Motor neuron (in vitro differentiated cells): ENCODE results near the gene MYLK. TPM values are rescaled to one million over a fixed set of nuclear protein-coding genes. Genes with fewer than 3 reads are reported as not detected.

Experiments
- ATAC-seq, 8 experiments: fragments of 200-7000 bp; cut with Tn5 transposase; replicated peaks in 6 of 8; 2 replicates each; pipeline ENCODE4 v1.8.0; 2021; ENCODE audit warnings: mild to moderate bottlenecking in 8 of 8, moderate library complexity in 8 of 8
- H3K27ac ChIP-seq, 2 donors: fragments of 250-450 bp; sonication (Bioruptor Pico); 2 replicates each; pipeline ENCODE4 v1.9.0; 2021; ENCODE audit warnings: antibody characterized with exemption in 2 of 2, mild to moderate bottlenecking in 2 of 2, moderate library complexity in 1 of 2
- H3K4me1 ChIP-seq, 2 donors: fragments of 250-450 bp; sonication (Bioruptor Pico); replicated peaks in 1 of 2; 2 replicates each; pipeline ENCODE4 v1.6.1; 2021; ENCODE audit warnings: antibody characterized with exemption in 2 of 2, mild to moderate bottlenecking in 2 of 2, moderate library complexity in 1 of 2
- H3K4me3 ChIP-seq, 5 donors: fragments of 250-450 bp; sonication (Bioruptor Pico); 2 replicates each; pipeline ENCODE4 v1.9.0; 2021; ENCODE audit warnings: antibody characterized with exemption in 5 of 5, mild to moderate bottlenecking in 5 of 5, moderate library complexity in 4 of 5
- WGBS, 10 experiments: fragments of 450-650 bp; shearing (Covaris generic); methylation state at CpG; one replicate each; pipeline ENCODE4 v1.0.0; 2022; 5-methylcytosine and 5-hydroxymethylcytosine counted together
- in situ Hi-C, 9 experiments: fragments of 400-800 bp; cut with MboI; loops; one replicate each; pipeline ENCODE4 v1.15.0; 2021; ENCODE audit warnings: low sequenced_read_pairs in 9 of 9, low pct_unique_long_range_greater_than_20kb in 2 of 9; ENCODE audit not compliant: unreplicated experiment in 9 of 9
- total RNA-seq, 8 experiments: library from RNA; unstranded; fragments of 300-600 nt; gene quantifications; 2 replicates each; pipeline versions ENCODE4 v1.2.3 to v1.2.4, GENCODE V29; 2022

The MYLK gene
- total RNA-seq, 8 experiments from 2014 or later, result 1.8 to 18.7 (median 6.1) TPM

DNA sequence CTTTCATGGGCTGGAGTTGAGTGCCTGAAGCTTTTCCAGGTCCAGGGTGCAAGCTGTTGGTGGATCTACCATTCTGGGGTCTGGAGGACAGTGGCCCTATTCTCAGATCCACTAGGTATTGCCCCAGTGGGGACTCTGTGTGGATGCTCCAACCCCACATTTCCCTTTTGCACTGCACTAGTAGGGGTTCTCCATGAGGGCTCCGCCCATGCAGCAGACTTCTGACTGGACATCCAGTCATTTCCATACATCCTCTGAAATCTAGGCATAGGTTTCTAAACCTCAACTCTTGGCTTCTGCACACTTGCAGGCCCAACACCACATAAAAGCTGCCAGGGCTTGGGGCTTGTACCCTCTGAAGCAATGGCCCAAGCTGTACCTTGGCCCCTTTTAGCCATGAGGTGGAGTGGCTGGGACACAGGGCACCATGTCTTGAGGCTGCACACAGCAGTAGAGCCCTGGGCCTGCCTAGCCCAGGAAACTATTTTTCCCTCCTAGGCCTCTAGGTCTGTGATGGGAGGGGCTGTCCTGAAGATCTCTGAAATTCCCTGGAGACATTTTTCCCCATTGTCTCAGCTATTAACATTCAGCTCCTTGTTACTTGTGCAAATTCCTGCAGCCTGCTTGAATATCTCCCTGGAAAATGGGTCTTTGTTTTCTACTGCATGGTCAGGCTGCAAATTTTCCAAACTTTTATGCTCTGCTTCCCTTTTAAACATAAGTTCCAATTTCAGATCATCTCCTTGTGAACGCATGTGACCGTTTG is 293.3 kb downstream of the MYLK start:
- no peak overlapping the region for H3K27ac ChIP-seq
- ATAC-seq, result no peak

DNA sequence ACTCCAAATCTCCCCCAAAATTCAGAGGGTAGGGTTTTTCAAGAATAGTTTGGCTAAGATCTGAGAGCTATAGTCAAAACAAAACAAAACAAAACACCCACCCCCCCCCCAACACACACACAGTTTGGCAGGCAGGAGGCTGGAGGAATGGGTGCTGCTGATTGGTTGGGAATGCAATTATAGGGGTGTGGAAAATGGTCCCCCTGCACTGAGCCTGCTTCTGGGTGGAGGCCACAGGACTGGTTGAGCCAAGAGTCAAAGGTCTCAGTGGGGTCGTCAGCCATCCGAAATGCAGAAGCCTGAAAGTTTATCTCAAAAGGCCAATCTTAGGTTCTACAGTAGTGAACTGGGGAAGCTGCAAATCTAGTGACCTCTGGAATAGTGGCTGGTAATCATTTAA is 296.7 kb downstream of the MYLK start:
- WGBS, 10 experiments, result 80 to 100% (median 100%) methylated on average over 1 to 2 of the region's 2 CpGs; no CpG with 5 or more reads in 7 of the 10 experiments
- in situ Hi-C loops, result no loop called here
- no peak overlapping the region for H3K4me3 ChIP-seq
- no peak for ATAC-seq
- peaks cover 6 to 20% of the 10 kb centered on the region in 2 donors for H3K4me1 ChIP-seq
- H3K27ac ChIP-seq, result no peak overlapping the region

More for the DNA sequence above, 293.3 kb downstream of the MYLK start:
- 87 to 100% (median 100%) methylated on average over 1 to 3 of the region's 3 CpGs; no CpG with 5 or more reads in 1 of the 10 experiments for WGBS, 10 experiments
- in situ Hi-C loops, result no loop called here
- no peak overlapping the region for H3K4me3 ChIP-seq
- peaks cover 3 to 8% of the 10 kb centered on the region in 2 donors for H3K4me1 ChIP-seq

GRCh38 chr3:123586968-123587367 is 297.2 kb downstream of the MYLK start:
- 43 to 100% (median 85%) methylated on average over 1 to 2 of the region's 2 CpGs for WGBS, 10 experiments
- ATAC-seq, result peak in 1 of 8 experiments; percentile 0
- in situ Hi-C loops, result no loop called here
- Histone ChIP-seq H3K27ac (no peak overlapping the region), H3K4me3 (peak overlapping the region in 3 of 5 donors; percentile 63 to 78 (median 70)), H3K4me1 (peaks cover 6 to 25% of the 10 kb centered on the region in 2 donors)

DNA sequence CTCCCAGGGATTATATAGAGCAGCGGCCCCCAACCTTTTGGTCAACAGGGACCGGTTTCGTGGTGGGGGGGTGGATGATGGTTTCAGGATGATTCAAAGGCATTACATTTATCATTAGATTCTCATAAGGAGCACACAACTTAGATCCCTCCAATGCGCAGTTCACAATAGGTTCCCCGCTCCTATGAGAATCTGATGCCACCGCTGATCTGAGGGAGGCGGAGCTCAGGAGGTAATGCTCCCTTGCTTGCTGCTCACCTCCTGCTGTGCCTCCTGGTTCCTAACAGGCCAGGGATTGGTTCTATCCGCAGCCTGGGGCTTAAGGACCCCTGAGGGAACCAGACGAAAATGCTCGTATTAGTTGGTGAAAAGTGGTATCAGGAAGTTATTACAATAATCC is 298.0 kb downstream of the MYLK start:
- in situ Hi-C loops, result no loop called here
- 0 to 17% (median 0%) methylated on average over 1 to 5 of the region's 10 CpGs; no CpG with 5 or more reads in 1 of the 10 experiments for WGBS, 10 experiments
- Histone ChIP-seq H3K4me3 (peak overlapping the region; percentile 63 to 83 (median 78)), H3K4me1 (peaks cover 6 to 25% of the 10 kb centered on the region in 2 donors), H3K27ac (peak overlapping the region; percentile 98)
- ATAC-seq, result peak; percentile 1 to 21 (median 9)

DNA sequence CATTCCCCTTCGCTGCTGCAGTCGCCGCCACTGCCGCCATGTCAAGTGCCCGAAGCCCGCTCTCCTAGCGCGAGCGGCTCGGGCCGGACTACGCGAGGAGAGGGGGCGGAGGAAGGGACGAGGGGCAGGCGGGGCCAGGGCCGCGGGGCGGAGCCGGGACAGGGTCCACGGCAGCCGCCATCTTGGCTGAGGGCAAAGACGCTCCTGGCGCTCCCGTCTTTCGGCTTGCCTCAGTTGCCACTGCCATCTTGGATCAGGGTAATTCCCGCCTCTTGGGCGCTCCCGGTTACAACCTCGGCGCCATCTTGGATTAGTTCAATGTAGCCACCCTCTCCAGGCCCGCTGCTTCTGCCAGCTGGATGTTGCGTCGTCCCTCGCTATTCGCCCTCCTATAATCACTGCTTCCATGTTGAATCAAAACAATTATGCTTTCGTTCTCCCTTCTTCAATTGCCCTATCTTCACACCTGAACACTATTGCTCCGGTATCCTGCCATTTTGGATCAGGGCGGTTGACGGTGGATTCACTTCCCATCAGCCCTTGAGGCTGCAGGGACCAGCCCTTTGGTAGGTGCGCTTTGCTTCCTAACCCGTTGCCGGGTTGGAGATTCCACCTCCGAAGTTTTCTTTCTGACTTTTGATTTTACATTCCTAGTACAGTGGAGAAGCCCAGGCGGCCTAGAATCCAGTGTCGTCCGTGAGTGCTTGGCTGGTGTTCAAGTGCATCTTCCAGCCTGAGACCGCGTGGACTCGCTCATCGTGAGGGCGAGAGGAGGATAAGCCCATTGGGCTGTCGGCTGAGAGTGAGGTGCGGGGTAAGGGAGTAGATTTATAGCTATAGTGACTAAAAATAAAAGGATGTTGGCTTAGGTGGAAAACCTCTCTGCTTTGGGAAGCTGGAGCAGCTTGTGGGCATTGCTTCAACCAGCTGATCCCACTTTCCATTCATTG is 298.9 kb downstream of the MYLK start, which contains the start of gene HACD2:
HACD2 (minus strand) TSS at position 66 of the 950 bp plus-strand sequence; CDS start at position 40, 26 bp downstream.
- 0 to 2% (median 0%) methylated on average over 1 to 17 of the region's 54 CpGs; no CpG with 5 or more reads in 3 of the 10 experiments for WGBS, 10 experiments
- H3K27ac ChIP-seq, result peak within 1 kb of the TSS; percentile 98
- H3K4me1 ChIP-seq, result peaks cover 6 to 25% of the 10 kb centered on the region in 2 donors
- in situ Hi-C loops, result no loop called here
- peak; percentile 82 to 94 (median 93) for ATAC-seq
- peak within 1 kb of the TSS; percentile 63 to 83 (median 78) for H3K4me3 ChIP-seq

DNA sequence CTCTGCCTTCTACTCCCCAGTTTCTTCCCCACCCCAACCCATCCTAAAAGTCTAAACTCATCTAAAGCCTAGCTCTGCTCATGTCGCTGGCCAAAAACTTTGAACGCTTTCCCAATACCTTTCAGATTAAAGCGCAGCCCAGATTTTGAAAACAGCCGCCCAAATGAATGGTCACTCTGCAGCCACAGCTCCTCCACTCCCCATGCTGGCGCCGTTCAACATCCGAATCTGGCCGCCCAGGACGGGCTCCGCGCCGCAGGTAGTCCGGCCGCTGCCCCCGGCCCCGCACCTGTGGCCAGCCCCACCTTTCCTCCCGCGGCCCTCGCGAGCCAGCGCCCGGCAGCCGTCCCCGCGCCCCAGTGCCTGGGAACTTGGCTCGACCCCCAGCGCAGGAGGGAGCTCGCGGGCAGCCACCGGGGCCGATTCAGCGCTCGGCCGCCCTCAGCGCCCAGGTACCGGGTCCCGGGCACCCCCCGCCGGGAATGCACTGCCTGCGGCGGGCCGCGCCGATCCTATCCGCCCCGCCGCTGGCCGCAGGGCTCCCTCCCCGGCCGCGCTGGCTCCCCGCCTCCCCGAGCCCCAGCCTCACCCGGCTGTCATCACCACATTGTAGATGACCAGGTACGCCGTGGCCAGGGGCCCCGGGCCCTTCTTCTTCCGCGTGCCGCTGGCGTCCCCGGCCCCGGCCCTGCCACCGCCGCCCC is 299.7 kb downstream of the MYLK start:
- Histone ChIP-seq H3K4me3 (peak overlapping the region; percentile 63 to 83 (median 78)), H3K27ac (peak overlapping the region; percentile 98), H3K4me1 (peaks cover 6 to 25% of the 10 kb centered on the region in 2 donors)
- WGBS, 10 experiments, result 0 to 20% (median 0%) methylated on average over 1 to 5 of the region's 65 CpGs; no CpG with 5 or more reads in 3 of the 10 experiments
- ATAC-seq, result peak; percentile 38 to 62 (median 54)
- in situ Hi-C loops, result no loop called here

DNA sequence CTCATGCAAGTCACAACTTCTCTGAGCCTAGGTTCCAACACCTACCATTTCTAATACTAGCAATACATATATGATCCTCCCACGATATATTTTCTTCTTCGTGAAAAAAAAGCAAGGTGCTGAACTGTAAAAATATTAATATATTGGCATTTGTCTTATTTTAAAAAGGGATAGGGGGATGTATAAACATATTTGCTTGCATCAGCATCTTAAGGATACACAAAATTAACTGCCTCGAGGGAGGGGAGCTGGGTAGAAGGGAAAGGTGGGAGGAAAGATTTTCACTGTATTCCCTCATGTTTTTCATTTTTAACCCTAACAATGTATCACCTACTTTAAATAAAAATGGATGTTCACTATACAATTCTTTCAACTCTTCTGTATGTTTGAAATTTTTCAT is 300.6 kb downstream of the MYLK start:
- peak overlapping the region; percentile 63 to 83 (median 78) for H3K4me3 ChIP-seq
- no peak overlapping the region for H3K27ac ChIP-seq
- no peak for ATAC-seq
- WGBS, 10 experiments, result 10 to 100% (median 68%) methylated on average over 1 to 3 of the region's 3 CpGs; no CpG with 5 or more reads in 2 of the 10 experiments
- H3K4me1 ChIP-seq, result peaks cover 6 to 25% of the 10 kb centered on the region in 2 donors
- in situ Hi-C loops, result no loop called here

- Histone ChIP-seq H3K4me1 (peaks cover 6 to 25% of the 10 kb centered on the region in 2 donors), H3K4me3 (peak overlapping the region in 3 of 5 donors; percentile 63 to 78 (median 70)), H3K27ac (no peak overlapping the region)
- 58 to 94% (median 78%) methylated on average over 2 to 3 of the region's 3 CpGs; no CpG with 5 or more reads in 1 of the 10 experiments for whole genome bisulfite sequencing, 10 experiments
- ATAC-seq, result no peak
- in situ Hi-C loops, result no loop called here
Measured at GRCh38 chr3:123582315-123582714, 301.8 kb downstream of the MYLK start.

DNA sequence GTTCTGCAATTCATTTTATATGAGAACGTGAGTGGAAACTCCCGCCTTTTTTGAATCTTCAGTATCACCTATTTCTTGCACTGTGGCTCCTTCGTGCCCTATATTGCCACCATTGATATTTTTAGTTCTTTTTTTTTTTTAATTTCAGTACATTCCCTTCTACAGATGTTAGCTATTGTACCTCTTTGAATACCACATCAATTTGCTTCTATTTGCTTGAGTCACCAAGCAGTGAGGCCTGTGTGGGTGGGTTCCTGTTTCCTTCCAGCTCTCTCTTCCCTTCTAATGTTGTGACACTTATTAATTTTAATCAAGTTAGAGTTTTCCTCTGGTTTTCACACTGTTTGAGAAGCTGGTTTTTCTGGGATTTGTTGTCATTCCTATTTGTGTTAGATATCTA is 308.0 kb downstream of the MYLK start:
- ATAC-seq, result peak in 1 of 8 experiments; percentile 25
- in situ Hi-C loops, result no loop called here
- Histone ChIP-seq H3K4me3 (no peak overlapping the region), H3K4me1 (no peaks in the 10 kb centered on the region), H3K27ac (no peak overlapping the region)
- WGBS, 10 experiments, result 59 to 94% (median 87%) methylated on average over 1 to 3 of the region's 3 CpGs

DNA sequence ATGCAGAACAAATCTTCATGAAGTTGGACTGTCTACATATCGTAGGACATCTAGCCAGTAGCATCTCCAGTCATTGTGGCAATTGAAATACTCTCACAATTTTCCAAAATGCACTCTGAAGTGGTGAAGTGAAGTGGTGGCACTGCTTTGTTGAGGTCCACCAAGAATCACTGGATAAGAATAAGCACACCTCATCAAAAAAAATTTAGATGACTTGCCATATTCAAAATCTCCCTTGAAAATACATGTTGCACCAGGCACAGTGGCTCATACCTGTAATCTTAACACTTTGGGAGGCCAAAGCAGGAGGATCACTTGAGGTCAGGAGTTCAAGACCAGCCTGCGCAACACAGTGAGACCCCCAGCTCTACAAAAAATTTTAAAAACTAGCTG is 312.2 kb downstream of the MYLK start:
- ATAC-seq, result no peak
- in situ Hi-C loops, result loop anchor here in 1 of 9 experiments (25.0 kb wide), 1 partner anchor 235 kb away; no protein-coding TSS in a partner anchor
- no peak overlapping the region for H3K4me3 ChIP-seq
- H3K4me1 ChIP-seq, result no peaks in the 10 kb centered on the region
- H3K27ac ChIP-seq, result no peak overlapping the region
- WGBS, 10 experiments, result 93 to 100% (median 100%) methylated on average over 1 to 2 of the region's 2 CpGs; no CpG with 5 or more reads in 3 of the 10 experiments

GRCh38 chr3:123571264-123571972 is 312.7 kb downstream of the MYLK start:
- 49 to 90% (median 62%) methylated on average over 2 to 4 of the region's 4 CpGs; no CpG with 5 or more reads in 3 of the 10 experiments for WGBS, 10 experiments
- Histone ChIP-seq H3K27ac (no peak overlapping the region), H3K4me3 (no peak overlapping the region), H3K4me1 (no peaks in the 10 kb centered on the region)
- in situ Hi-C loops, result loop anchor here in 1 of 9 experiments (25.0 kb wide), 1 partner anchor 234 kb away; no protein-coding TSS in a partner anchor
- peak in 4 of 8 experiments; percentile 43 to 77 (median 60) for ATAC-seq
